ENCODE measurements around the gene MAEA. TPM values are rescaled to one million over a fixed set of nuclear protein-coding genes. Genes with fewer than 3 reads are reported as not detected.

Gene MAEA
- total RNA-seq, 1 donor from 2014 or later, result 63.2 TPM

GRCh38 chr4:1350169-1350520 is 60.5 kb downstream of the MAEA start:
- no peak for ATAC-seq
- no peak for DNase-seq
- H3K9me3 ChIP-seq, result no peaks in the 10 kb centered on the region
- H3K4me1 ChIP-seq, result peaks cover 23% of the 10 kb centered on the region
- intact Hi-C loops (cut with DNase I), result no loop called here
- H3K27ac ChIP-seq, result no peak overlapping the region
- peaks cover 37% of the 10 kb centered on the region for H3K36me3 ChIP-seq
- no peak for TF ChIP-seq CTCF (IDR thresholded peaks at IDR 0.05)
- H3K27me3 ChIP-seq, result no peaks in the 10 kb centered on the region
- H3K4me3 ChIP-seq, result no peak overlapping the region

- peaks cover 46% of the 10 kb centered on the region for H3K36me3 ChIP-seq
- H3K27me3 ChIP-seq, result no peaks in the 10 kb centered on the region
- peaks cover 20% of the 10 kb centered on the region for H3K4me1 ChIP-seq
- H3K9me3 ChIP-seq, result no peaks in the 10 kb centered on the region
- intact Hi-C loops (cut with DNase I), result no loop called here
- H3K27ac ChIP-seq, result no peak overlapping the region
- ATAC-seq, result peak; percentile 63
- TF ChIP-seq CTCF (IDR thresholded peaks at IDR 0.05), result peak; percentile 96
- peak; percentile 93 for DNase-seq
- no peak overlapping the region for H3K4me3 ChIP-seq
Measured at GRCh38 chr4:1351854-1352566, 62.3 kb downstream of the MAEA start.

- DNase-seq (no peak), ATAC-seq (no peak)
- Histone ChIP-seq H3K4me3 (no peak overlapping the region), H3K27me3 (no peaks in the 10 kb centered on the region), H3K4me1 (peaks cover 20% of the 10 kb centered on the region), H3K27ac (no peak overlapping the region), H3K9me3 (no peaks in the 10 kb centered on the region), H3K36me3 (peaks cover 46% of the 10 kb centered on the region)
- no peak for TF ChIP-seq CTCF (IDR thresholded peaks at IDR 0.05)
- intact Hi-C loops (cut with DNase I), result no loop called here
Measured at GRCh38 chr4:1352567-1352900, 62.8 kb downstream of the MAEA start.

- no peak for TF ChIP-seq CTCF (IDR thresholded peaks at IDR 0.05)
- DNase-seq (no peak), ATAC-seq (no peak)
- intact Hi-C loops (cut with DNase I), result no loop called here
- Histone ChIP-seq H3K36me3 (peaks cover 48% of the 10 kb centered on the region), H3K4me3 (no peak overlapping the region), H3K9me3 (no peaks in the 10 kb centered on the region), H3K27me3 (no peaks in the 10 kb centered on the region), H3K27ac (no peak overlapping the region), H3K4me1 (peaks cover 13% of the 10 kb centered on the region)
Measured at GRCh38 chr4:1353186-1354055, 63.7 kb downstream of the MAEA start.

GRCh38 chr4:1354136-1354982 is 64.7 kb downstream of the MAEA start:
- H3K4me3 ChIP-seq, result no peak overlapping the region
- H3K27ac ChIP-seq, result no peak overlapping the region
- H3K27me3 ChIP-seq, result no peaks in the 10 kb centered on the region
- no peak for ATAC-seq
- no peaks in the 10 kb centered on the region for H3K9me3 ChIP-seq
- H3K4me1 ChIP-seq, result peaks cover 8% of the 10 kb centered on the region
- no peak for TF ChIP-seq CTCF (IDR thresholded peaks at IDR 0.05)
- intact Hi-C loops (cut with DNase I), result no loop called here
- H3K36me3 ChIP-seq, result peaks cover 51% of the 10 kb centered on the region
- DNase-seq, result no peak

Data from upper lobe of right lung (tissue), 1 donor.